K562 (cell line): Measurements from ENCODE around the gene PCDHGA8. TPM values are rescaled to one million over a fixed set of nuclear protein-coding genes. Genes with fewer than 3 reads are reported as not detected.

Source experiments
- FOXA1 ChIP-seq: fragments of 450-650 bp; IDR thresholded peaks from 2 replicates; pipeline ENCODE4 v1.6.1; 2016; ENCODE audit warnings: mild to moderate bottlenecking, borderline replicate concordance
- FOXJ3 ChIP-seq: sonication (generic); formaldehyde crosslinking; IDR thresholded peaks from 2 replicates; pipeline ENCODE4 v1.4.0; 2020; ENCODE audit warnings: mild to moderate bottlenecking, missing genetic modification reagents
- HINFP ChIP-seq: fragments of 450-650 bp; conservative IDR thresholded peaks from 2 replicates; pipeline ENCODE4 v1.6.1; 2016; ENCODE audit warnings: missing genetic modification characterization, low read depth, mild to moderate bottlenecking, control low read depth, missing compliant biosample characterization
- MBD1 ChIP-seq: fragments of 250-450 bp; sonication (Bioruptor Pico); IDR thresholded peaks from 2 replicates; pipeline ENCODE4 v1.8.0; 2022; ENCODE audit warnings: inconsistent platforms
- MECOM ChIP-seq: fragments of 250-450 bp; sonication (Bioruptor Pico); IDR thresholded peaks from 2 replicates; pipeline ENCODE4 v1.8.0; 2022; ENCODE audit warnings: inconsistent platforms
- NCOA2 ChIP-seq, 2 experiments: fragments of 450-650 bp; IDR thresholded peaks; 2 replicates each; pipeline ENCODE4 v1.6.1; 2018; ENCODE audit warnings: mild to moderate bottlenecking in 2 of 2, moderate library complexity in 1 of 2; ENCODE audit not compliant: partially characterized antibody in 2 of 2
- RBM17 ChIP-seq: fragments of 200-400 bp; formaldehyde crosslinking; IDR thresholded peaks from 2 replicates; pipeline ENCODE4 v1.6.1; 2017; ENCODE audit warnings: low read depth, mild to moderate bottlenecking, low read length, borderline replicate concordance
- REST ChIP-seq, 2 experiments: fragments of 450-650 bp; formaldehyde crosslinking in 1 of 2; IDR thresholded peaks; 2 replicates each; pipeline versions ENCODE4 v1.4.0 to v1.6.1; 2014 to 2020; ENCODE audit warnings: mild to moderate bottlenecking in 2 of 2, borderline replicate concordance in 1 of 2, low read depth in 1 of 2
- SMARCB1 ChIP-seq: IDR thresholded peaks from 2 replicates; pipeline ENCODE4 v1.6.1; 2011; ENCODE audit warnings: improper control_type of control experiment, low read depth; ENCODE audit not compliant: insufficient read length
- ZC3H4 ChIP-seq: sonication (generic); formaldehyde crosslinking; IDR thresholded peaks from 2 replicates; pipeline ENCODE4 v1.9.0; 2021; ENCODE audit warnings: missing genetic modification reagents, borderline replicate concordance
- ZNF140 ChIP-seq: fragments of 250-450 bp; sonication (Bioruptor Pico); IDR thresholded peaks from 2 replicates; pipeline ENCODE4 v1.8.0; 2021; ENCODE audit warnings: moderate library complexity, mild to moderate bottlenecking, inconsistent platforms
- ZNF561 ChIP-seq: fragments of 450-650 bp; formaldehyde crosslinking; conservative IDR thresholded peaks from 2 replicates; pipeline ENCODE4 v1.4.0; 2020; ENCODE audit warnings: mild to moderate bottlenecking, moderate library complexity
- ZNF584 ChIP-seq: fragments of 200-800 bp; sonication (Bioruptor generic); IDR thresholded peaks from 2 replicates; pipeline ENCODE4 v1.6.1; 2016; ENCODE audit warnings: low read depth, mild to moderate bottlenecking, missing genetic modification characterization, missing compliant biosample characterization
- polyA plus RNA-seq, 8 experiments: library from polyadenylated mRNA; depleted of rRNA in 4 of 8; stranded (reverse) in 5 of 8; unstranded in 3 of 8; fragments of >200 nt; fragmentation: Nextera tagmentation in 2 of 8; fragmentation: Illumina TruSeq in 1 of 8; extraction: Ambion mirVana in 2 of 8; extraction: Trizol in 1 of 8; gene quantifications; 2 replicates each; pipeline versions ENCODE4 v1.2.1 to v1.2.3, GENCODE V29; 2011 to 2014; ENCODE audit warnings: inconsistent platforms in 1 of 8, missing spikeins in 1 of 8
- total RNA-seq, 7 experiments: library from RNA; depleted of rRNA in 6 of 7; stranded (reverse); fragments of >200 nt in 6 of 7; fragmentation: Illumina TruSeq in 2 of 7; extraction: Trizol in 2 of 7; gene quantifications; 2 replicates each; pipeline versions ENCODE4 v1.2.1 to v1.2.3, GENCODE V29; 2011 to 2021; ENCODE audit warnings: low replicate concordance in 1 of 7
- TF ChIP-seq, protein P1 (sequence below): fragments of 450-650 bp; IDR thresholded peaks from one replicate; pipeline ENCODE4 v1.6.1; 2018; ENCODE audit warnings: mild to moderate bottlenecking, moderate library complexity; ENCODE audit not compliant: partially characterized antibody

PCDHGA8 gene
- total and polyA plus RNA-seq, 9 of the 15 experiments (the other 6 are each of a cell fraction or from before 2014, with no cell fraction given): 0.04 to 0.11 (median 0.07) TPM; not detected in 2

- TF ChIP-seq HINFP (no peak), ZC3H4 (no peak), ZNF561 (no peak), NCOA2 (IDR thresholded peaks at IDR 0.05; ENCODE audit: partially characterized antibody in 2 of 2) (no peak), ZNF140 (CRISPR knock-in tag) (no peak), SMARCB1 (no peak), RBM17 (no peak), MECOM (no peak), ZNF584 (no peak), FOXA1 (no peak), MBD1 (CRISPR knock-in tag) (peak; percentile 88; the same call in 1 of the 2 replicates), REST (IDR thresholded peaks at IDR 0.05; ENCODE audit: borderline replicate concordance) (0 out of 2 replicates have a peak, but pooled peaks have one; percentile 2), REST (CRISPR knock-in tag; IDR thresholded peaks at IDR 0.05; ENCODE audit: low read depth) (no peak), FOXJ3 (CRISPR knock-in tag) (no peak)
- TF ChIP-seq, protein P1, sequence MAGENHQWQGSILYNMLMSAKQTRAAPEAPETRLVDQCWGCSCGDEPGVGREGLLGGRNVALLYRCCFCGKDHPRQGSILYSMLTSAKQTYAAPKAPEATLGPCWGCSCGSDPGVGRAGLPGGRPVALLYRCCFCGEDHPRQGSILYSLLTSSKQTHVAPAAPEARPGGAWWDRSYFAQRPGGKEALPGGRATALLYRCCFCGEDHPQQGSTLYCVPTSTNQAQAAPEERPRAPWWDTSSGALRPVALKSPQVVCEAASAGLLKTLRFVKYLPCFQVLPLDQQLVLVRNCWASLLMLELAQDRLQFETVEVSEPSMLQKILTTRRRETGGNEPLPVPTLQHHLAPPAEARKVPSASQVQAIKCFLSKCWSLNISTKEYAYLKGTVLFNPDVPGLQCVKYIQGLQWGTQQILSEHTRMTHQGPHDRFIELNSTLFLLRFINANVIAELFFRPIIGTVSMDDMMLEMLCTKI: no peak
These were observed 48.4 kb upstream of the PCDHGA8 start (continued) for GRCh38 chr5:141343953-141344463.
